Head of caudate nucleus (tissue), 42 donors: ENCODE data around the gene NLRP7.

Source experiments
- DNase-seq, 42 donors: peaks; one replicate each; pipeline versions ENCODE4 v3.0.0 to v3.0.0-alpha.2; 2020 to 2021; ENCODE audit warnings: mixed read lengths in 7 of 42
- intact Hi-C: fragments of 100-400 bp; cut with DNase I; formaldehyde crosslinking; loops from one replicate; pipeline ENCODE4 v1.15.0; 2022

The NLRP7 gene

GRCh38 chr19:54883228-54883627 lies 64.1 kb downstream of the NLRP7 start:
- intact Hi-C loops = no loop called here

GRCh38 chr19:54882758-54883157 lies 64.6 kb downstream of the NLRP7 start:
- intact Hi-C loops = no loop called here
- DNase-seq = no peak

More at GRCh38 chr19:54883228-54883627, 64.1 kb downstream of the NLRP7 start:
- no peak for DNase-seq

GRCh38 chr19:54881884-54882283 lies 65.4 kb downstream of the NLRP7 start:
- intact Hi-C loops = no loop called here
- DNase-seq = no peak

GRCh38 chr19:54877471-54877870 lies 69.9 kb downstream of the NLRP7 start:
- intact Hi-C loops = no loop called here
- DNase-seq = no peak

GRCh38 chr19:54875506-54875905 lies 71.8 kb downstream of the NLRP7 start:
- DNase-seq = peak in 1 of 42 donors; percentile 12
- intact Hi-C loops = no loop called here

GRCh38 chr19:54873990-54874389 lies 73.3 kb downstream of the NLRP7 start, which contains the start of gene FCAR:
Gene FCAR (plus strand): TSS chr19:54874235. CDS start chr19:54874290, 55 bp downstream.
- peak in 4 of 42 donors; percentile 13 to 29 (median 18) for DNase-seq
- intact Hi-C loops = no loop called here
